ENCODE results near the gene PILRA.
"Not testable (repeated sequence)": the region's sequence is repeated elsewhere in the genome, so short reads cannot be mapped to it uniquely, and the experiment has no call there.

PILRA gene

DNA sequence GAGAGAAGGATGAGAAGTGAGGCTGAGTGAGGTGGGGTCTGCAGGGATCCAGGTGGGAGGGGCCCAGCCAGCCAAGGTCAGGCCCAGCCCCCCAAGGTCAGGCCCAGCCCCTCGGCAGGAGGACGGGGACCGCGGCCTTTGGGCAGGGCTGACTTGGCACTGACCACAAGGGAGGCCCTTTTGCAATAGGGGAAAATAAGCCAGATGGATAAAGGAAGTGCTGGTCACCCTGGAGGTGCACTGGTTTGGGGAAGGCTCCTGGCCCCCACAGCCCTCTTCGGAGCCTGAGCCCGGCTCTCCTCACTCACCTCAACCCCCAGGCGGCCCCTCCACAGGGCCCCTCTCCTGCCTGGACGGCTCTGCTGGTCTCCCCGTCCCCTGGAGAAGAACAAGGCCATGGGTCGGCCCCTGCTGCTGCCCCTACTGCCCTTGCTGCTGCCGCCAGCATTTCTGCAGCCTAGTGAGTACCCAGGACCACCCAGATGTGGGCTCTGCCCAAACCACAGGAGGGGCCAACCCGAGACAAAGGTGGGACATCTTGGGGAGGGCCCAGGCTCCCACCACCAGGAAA lies at the start of gene PILRA:
PILRA (plus strand) TSS at position 227 of the 571 bp plus-strand sequence; CDS start at position 397, 170 bp downstream.
- DNase-seq: no peak

DNA sequence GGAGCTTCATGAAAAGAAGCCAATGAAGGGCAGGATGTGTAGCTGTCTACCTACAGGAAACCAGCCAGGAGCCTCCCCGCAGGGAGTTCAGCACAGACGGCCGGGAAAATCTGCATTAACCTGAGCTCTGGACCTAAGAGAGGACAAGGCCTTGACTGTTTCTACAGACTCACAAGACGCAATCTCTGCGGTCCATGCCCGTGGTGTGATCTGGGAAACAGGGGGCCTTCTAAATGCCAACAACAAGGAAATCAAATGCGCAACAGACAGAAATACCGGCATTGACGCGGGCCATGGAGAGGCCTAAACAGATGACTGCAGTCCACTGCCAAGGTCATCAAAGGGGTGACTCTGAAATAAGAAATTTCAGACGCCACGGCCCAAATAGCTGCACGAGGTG lies 49.1 kb upstream of the PILRA start:
- DNase-seq: not testable (repeated sequence)

DNA sequence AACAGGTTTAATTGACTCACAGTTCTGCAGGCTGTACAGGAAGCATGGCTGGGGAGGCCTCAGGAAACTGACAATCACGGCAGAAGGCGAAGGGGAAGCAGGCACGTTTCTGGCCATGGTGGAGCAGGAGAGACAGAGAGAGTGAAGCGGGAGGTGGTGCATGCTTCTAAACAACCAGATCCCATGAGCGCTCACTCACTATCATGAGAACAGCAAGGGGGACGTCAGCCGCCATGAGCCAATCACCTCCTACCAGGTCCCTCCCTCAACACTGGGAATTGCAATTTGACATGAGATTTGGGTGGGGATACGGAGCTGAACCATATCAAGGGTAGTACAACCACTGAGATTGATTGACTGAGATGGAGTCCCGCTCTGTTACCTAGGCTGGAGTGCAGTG lies 47.6 kb upstream of the PILRA start:
- not testable (repeated sequence) for DNase-seq

DNA sequence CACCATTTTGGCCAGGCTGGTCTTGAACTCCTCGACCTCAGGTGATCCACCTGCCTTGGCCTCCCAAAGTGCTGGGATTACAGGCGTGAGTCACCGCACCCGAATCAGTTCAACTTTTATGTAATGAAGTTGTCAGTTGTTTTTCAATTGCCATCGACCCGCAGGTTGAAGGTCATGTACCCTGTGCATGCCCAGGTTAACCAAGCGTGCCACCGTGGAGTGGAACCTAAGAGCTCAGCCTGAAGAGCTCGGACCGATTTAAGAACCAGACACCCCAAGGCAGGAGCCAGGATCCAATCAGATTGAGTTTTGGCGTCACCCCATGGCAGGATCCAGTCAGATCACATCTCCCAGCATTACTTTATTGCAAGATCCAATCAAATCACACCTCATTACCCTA lies 46.4 kb upstream of the PILRA start:
- not testable (repeated sequence) for DNase-seq

DNA sequence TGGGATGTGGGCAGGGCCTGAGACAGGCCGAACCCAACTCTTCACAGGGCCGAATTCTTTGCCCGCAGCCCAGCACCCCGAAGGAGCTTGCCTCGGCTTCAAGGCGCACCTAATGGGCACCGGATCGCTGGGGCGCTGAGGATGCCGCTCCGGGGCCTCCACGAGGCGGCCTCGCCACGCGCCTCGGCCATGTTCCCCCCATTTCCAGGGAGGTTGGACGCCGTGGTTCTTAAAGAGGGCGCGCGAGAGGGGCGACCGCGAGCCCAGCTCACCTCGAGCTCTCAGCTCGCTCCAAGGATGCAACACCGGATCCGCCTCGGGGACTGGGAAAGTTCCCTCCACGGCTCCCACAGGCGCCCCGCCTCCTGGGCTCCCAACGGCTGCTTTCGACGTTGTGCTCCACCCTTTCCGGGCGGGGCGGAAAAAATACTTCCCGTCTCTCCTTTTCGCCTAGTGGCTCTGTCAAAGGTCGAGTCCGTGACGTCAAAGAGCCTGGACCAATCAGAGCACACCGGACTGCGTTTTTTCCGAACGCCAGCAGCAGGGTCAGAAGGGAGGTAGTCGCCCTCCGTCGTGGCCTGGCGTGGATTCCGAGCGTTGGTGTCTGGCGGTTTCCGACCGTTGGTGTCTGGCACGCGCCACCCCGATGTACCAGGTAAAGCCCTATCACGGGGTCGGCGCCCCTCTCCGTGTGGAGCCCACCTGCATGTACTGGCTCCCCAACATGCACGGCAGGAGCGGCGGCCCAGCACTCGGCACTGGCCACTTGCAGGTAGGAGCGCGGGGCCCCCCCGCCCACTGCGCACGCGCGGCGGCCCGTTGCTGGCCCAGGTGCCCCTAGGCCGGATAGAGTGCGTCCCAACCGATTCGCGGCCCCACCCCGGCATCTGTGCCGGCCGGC lies 37.5 kb upstream of the PILRA start:
- peak; percentile 92 for DNase-seq

DNA sequence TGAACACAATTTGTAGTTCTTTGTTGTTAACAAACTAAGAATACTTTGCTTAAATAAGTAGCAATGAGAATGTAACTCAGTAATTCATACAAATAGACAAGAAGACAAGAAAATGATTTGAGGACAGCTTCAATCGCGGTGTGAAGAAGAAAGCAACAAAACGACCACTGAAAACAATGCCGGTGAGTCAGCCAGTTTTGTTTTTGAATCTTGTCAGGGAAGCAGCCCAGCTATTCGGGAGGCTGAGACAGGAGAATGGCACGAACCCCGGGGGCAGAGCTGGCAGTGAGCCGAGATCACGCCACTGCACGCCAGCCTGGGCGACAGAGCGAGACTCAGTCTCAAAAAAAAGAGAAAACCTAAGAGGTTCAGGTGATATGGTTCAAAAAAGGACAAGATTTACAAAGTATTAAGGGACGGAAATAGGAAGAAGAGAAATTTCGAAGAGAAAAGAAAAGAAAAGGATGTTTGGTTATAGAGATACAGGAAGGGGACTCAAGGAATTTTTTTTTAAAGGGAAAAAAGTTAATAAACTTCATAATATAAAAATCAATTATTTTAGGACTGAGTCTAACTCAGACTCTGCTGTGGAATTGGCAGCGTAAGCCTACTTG lies 35.1 kb upstream of the PILRA start:
- peak; percentile 15 for DNase-seq

DNA sequence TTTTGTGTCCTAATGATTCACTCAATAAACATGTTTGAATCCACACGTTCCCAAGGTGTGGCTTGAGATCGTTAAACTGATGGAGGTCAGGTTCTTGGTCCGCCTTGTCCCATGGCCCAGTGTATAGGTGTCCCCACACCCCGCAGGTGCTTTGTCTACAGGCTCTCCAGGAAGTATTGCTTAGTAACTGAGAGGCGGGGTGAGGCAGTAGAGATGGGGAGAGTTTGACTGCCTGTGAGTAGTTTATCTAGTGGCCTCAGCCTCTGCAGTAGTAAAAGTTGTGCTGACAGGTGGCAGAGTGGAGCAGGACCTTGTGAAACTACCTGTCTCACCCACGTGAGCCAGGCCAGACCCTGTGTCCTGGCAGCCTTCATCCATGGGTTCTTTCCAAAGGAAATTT lies 32.0 kb upstream of the PILRA start:
- DNase-seq: peak; percentile 42

DNA sequence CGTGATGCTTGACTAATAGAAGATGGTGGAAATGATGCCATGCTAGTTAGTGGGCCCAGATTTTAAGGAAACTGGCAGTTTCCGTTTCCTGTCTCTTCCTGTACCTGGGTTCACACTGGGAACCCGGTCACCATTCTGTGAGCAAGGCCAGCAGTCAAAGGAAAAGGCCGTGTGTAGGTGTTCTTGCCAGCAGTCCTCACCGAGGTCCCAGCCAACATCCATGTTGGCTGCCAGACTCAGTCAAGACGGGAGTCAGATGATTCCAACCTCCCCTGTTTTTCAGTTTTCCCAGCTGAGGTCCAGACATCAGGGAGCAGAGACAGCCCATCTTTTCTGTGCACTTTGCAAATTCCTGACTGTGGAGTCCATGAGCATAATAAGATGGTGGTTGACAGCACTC lies 30.5 kb upstream of the PILRA start:
- DNase-seq: peak; percentile 41

DNA sequence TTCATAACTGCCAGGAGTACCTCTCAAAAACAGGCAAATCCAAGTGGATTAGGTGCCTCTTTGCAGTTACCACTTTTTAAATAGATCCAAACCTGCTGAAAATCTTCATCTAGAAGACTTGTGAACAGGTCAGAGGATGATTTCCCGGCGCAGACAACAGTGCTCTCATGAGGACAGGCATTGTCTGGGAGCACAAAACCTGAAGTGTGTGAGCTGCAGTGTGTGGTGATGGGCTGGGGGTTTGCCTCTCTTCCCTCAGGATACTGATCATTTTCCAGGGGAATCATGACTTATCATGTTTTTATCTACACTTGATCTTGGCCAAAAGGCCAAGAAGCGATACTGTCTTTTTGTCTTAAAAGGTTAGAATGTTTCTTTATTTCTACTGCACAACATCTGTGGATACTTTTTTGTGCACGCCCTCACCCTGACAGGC lies 29.1 kb upstream of the PILRA start:
- peak; percentile 45 for DNase-seq

DNA sequence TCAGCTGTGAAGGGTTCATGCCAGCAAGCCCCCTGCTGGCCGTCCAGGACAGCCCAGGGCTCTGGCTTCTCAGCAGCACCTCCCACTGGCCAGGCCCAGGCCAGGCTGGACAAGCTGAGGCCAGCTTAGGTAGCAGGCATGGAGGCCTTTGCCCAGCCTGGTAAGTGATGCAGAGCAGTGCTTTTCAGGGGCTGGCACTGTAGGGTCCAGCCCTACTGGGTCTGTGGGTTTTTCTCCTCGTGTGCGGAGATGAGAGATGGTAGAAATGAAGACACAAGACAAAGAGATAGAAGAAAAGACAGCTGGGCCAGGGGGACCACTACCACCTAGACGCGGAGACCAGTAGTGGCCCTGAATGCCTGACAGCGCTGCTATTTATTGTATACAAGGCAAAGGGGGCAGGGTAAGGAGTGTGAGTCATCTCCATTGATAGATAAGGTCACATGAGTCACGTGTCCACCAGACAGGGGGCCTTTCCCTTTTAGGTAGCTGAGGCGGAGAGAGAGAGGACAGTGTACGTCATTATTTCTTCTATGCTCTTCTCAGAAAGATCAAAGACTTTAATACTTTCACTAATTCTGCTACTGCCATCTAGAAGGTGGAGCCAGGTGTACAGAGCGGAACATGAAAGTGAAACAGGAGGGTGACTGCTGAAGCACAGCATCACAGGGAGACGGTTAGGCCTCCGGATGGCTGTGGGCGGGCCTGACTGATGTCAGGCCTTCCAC lies 28.6 kb upstream of the PILRA start:
- DNase-seq: peak; percentile 73

DNA sequence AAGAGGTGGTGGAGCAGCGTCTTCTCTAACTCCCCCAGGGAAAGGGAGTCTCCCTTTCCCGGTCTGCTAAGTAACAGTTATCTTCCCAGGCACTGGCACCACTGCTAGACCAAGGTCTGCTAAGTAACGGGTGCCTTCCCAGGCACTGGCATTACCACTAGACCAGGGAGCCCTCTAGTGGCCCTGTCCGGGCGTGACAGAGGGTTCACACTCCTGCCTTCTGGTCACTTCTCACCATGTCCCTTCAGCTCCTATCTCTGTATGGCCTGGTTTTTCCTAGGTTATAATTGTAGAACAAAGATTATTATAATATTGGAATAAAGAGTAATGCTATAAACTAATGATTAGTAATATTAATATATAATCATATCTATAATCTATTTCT lies 28.0 kb upstream of the PILRA start:
- peak; percentile 74 for DNase-seq

DNA sequence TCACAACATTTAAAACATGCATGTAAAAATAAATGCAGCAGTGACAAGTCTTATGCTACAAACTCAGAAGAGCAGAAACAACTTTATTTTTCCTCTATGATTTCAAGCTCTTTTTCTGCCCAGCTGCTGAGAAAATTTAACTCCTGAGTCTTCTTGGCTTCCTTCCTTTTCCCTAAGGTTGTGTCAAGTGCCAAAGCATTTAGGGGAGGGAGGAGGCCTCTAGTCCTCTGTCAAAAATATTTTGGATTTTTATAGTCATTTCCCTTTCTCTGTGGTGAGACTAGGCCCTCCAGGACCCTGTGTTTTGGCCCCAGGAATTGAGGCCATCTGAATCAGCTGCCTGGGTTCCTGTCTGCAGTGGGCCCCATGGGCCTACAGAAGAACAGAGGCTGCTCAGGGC lies 26.4 kb upstream of the PILRA start:
- no peak for DNase-seq

DNA sequence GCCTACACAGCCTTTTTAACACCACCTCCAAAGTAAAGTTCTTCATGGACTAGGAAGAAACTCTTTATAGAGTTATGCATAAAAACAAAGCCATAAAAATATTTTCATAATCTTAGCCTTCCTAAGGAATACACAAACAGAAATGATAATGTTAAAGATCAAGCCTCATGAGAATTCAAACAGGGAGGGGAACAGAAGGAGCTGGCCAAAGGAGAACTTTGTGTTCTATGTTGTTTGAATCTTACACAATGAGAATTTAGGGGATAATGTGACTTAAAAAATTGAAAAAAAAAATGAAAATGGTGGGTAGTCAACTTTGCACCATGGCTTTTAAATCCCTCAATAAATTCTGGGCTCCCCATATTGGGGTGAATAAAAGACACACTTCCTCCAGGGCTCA lies 24.5 kb upstream of the PILRA start:
- no peak for DNase-seq

DNA sequence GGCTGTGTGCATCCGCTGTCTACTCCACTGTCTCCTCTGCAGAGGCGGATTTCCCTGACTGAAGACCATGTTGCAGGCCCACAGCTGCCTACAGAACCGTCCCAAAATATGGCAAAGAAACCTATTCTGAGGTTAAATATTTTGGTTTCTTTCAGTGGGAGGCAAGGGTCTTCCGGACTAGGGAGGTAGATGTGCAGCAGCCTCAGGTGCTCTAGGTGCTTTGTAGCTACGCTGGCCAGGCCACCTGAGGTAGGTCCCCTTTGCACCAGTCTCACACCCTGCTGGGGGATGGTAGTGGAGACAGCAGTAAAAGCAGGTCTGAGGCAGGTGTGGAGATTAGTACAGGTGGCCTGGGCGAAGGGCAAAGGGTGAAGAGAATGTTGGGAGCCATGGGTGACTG lies 23.5 kb upstream of the PILRA start:
- DNase-seq: peak; percentile 30

DNA sequence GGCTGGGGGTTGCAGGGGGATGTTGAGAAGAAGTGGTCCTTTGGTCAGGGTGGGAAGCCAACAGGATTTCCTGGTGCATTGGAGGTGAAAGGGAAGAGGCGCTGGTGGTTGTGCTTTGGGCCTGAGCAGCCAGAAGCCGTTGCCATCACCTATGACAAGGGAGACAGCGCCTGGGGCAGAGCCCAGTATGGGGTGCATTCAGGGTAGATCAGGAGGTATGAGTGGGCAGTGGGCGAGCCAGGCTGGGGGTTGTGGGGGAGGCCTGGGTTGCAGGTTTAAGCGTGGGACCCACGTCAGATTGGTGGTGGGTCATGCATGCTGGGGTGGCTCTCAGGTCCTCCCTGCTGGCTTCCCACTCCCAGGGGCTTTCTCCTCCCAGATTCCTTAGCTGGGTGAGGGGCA lies 21.6 kb upstream of the PILRA start:
- DNase-seq: peak; percentile 55

DNA sequence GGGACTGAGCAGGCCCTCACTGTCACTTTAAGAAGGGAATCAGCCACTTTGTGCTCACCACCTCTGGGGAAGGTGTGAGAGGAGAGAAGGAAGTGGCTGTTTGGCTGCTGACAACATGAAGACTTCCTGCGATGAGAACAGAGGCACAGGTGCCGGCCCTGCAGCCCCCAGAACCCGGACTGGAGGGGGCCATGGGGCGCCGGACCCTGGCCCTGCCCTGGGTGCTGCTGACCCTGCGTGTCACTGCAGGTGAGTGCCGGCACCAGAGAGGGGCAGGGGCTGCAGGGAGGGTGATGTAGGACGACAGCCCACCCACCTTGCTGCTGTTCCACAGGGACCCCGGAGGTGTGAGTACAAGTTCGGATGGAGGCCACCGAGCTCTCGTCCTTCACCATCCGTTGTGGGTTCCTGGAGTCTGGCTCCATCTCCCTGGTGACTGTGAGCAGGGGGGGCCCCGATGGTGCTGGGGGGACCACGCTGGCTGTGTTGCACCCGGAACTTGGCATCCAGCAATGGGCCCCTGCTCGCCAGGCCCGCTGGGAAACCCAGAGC lies 21.0 kb upstream of the PILRA start:
- not testable (repeated sequence) for DNase-seq

DNA sequence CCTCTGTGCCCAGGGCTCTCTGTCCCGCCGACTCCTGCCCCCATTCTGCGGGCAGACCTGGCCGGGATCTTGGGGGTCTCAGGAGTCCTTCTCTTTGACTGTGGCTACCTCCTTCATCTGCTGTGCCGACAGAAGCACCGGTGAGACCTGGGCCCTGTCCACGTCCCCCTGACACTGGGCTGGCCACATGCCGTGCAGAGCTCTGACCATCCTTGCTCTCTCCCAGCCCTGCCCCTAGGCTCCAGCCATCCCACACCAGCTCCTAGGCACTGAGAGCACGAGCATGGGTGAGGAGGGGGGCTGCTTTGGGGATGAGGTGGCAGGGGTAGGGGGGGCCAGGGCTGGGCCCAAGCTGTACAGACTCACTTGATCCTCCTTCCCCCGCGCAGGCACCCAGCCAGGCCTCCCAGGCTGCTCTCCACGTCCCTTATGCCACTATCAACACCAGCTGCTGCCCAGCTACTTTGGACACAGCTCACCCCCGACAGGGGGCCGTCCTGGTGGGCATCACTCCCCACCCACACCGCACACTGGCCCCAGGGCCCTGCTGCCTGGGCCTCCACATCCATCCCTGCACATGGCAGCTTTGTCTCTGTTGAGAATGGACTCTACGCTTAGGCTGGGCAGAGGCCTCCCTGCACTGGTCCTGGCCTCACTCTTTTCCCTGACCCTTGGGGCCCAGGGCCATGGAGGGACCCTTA lies 20.2 kb upstream of the PILRA start:
- no peak for DNase-seq

DNA sequence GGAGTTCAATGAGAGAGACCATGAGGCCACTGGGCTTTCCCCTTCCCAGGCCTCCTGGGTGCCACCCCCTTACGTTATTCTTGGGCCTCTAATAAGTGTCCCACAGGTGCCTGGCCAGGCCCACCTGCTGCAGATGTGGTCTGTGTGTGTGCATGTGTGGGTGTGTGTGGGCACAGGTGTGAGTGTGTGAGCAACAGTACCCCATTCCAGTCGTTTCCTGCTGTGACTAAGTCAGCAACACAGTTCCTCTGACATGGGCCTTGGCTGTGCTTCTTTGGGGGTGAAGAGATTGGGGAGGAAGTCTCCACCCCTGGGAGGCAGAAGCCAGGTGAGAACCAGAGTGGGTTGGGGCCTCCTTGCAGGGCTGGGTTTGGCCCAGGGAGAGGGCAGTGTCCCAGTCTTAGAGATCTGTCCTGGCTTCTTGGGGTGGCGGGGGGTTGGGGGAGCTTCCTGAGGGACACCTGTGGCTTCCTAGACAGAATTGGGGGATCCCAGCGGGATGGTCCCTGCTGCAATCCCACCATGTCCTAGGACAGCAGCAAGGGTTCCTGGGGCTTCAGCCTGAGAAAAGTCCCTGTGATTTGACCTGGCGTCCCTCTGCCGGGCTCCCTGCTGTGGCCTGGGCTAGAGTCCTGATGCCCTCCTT lies 19.5 kb upstream of the PILRA start:
- peak; percentile 66 for DNase-seq

DNA sequence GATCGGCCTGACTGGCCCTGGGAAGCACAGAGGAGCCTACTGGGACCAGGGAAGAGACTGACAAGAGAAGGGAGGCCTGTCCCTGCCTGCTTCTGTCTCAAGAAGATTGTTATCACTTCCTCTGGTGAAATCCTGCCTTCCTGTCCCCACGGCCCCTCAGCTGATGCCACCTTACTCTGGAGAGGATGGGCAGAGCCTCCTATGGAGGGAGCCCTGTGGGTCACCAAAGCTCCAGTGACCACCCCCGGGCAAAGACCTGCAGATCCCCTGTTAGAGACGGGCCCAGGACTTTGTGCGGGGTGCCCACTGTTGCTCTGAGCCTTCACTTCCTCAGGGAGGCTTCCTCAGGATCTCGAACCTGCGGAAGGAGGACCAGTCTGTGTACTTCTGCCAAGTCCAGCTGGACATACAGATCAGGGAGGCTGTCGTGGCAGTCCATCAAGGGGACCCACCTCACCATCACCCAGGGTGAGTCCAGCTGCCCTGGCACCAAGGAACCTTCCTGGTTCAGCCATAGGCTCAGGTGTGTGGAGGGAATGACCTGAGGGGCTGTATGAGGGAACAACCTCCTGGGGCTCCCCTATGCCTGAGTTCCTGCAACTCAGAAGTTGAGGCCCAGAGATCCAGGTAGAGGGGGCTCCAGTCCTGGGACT lies 16.7 kb upstream of the PILRA start:
- DNase-seq: no peak

DNA sequence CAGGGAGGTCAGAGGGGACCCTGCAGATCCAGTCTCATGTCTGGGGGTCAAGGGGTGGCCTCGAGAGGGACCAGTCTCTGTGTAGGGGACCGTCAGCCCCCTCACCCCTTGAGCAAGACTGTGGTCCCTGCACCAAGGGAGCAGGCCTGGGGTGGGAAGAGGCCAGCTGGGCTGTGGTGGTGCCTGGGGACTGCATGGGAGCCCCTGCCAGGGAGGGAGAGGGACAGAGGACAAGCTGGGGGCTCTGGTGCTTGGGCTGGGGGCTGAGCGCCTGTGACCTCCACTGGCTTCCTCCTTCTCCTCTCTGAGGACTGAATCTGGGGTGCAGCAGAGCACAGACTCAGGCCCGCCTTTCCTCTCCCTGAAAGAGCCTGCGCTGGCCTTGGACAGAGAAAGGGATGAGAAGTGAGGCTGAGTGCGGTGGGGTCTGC lies 16.1 kb upstream of the PILRA start:
- no peak for DNase-seq

All from activated CD8-positive, alpha-beta memory T cell treated with anti-CD3 and anti-CD28 coated beads, Interleukin-2, amount 50 U/mL, for 48 hours (primary cell).